NT2/D1 (cell line): ENCODE data around the gene PCDHA12.

ENCODE experiments used
- SUZ12 ChIP-seq: IDR thresholded peaks from 2 replicates; pipeline ENCODE4 v1.6.1; 2011; ENCODE audit not compliant: insufficient read length, insufficient read depth; ENCODE audit errors: extremely low read depth
- ZNF274 ChIP-seq: IDR thresholded peaks from 2 replicates; pipeline ENCODE4 v1.6.1; 2011; ENCODE audit warnings: mild to moderate bottlenecking, low read depth, low read length

DNA sequence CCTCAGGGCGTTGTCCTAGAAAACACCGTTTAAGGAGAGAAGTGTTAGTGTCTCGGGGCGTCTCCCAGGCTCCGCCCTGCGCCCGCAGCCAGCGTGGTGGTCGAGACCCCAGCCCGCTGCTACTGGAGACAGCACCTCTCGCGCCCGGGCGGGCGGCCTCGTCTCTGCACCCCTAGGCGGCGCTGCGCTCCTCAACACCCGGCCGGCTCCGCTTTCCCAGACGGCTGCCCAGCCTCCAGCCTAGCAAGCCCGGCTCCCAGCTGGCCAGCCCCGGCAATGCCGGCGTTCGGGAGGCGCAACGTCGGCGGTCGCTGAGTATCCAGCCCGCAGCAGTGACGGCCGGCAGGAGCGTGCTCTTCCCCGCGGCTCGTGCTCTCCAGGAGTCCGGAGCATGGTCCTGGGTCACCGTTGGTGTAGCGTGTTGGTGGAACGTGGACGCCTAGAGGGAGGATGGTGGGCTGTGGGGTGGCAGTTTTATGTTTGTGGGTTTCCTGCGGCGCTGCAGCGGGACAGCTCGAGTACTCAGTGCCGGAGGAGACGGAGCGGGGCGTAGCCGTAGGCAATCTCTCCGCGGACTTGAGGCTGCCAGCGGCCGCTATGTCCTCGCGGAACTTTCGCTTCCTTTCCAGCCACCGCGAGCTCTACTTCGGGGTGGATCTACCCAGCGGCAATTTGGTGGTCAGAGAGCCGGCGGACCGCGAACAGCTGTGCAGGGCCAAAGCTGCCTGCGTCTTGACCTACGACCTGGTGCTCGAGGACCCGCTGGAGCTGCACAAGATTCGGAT is 51.5 kb downstream of the PCDHA12 start:
- no peak for TF ChIP-seq ZNF274
- TF ChIP-seq SUZ12 = no peak
